DOHH2 (cell line): ENCODE results near the gene STT3B.

Source experiments
- H3F3A ChIP-seq: fragments of 200-600 bp; sonication (generic), shearing (Covaris generic); 2 replicates; pipeline ENCODE4 v1.6.0; 2016; ENCODE audit warnings: antibody characterized with exemption, mild to moderate bottlenecking; ENCODE audit not compliant: control insufficient read depth, insufficient read depth
- H3K27ac ChIP-seq: fragments of 200-600 bp; sonication (generic); 2 replicates; pipeline ENCODE4 v1.5.1; 2014; ENCODE audit warnings: low read depth, mild to moderate bottlenecking, low read length, moderate library complexity
- H3K27me3 ChIP-seq: fragments of 200-600 bp; sonication (generic); 2 replicates; pipeline ENCODE4 v1.6.1; 2014; ENCODE audit warnings: mild to moderate bottlenecking, low read length, mixed read lengths; ENCODE audit not compliant: control insufficient read depth
- H3K36me3 ChIP-seq: fragments of 200-600 bp; sonication (generic); 2 replicates; pipeline ENCODE4 v1.6.1; 2014; ENCODE audit warnings: mild to moderate bottlenecking, low read length, moderate library complexity, mixed read lengths; ENCODE audit not compliant: control insufficient read depth
- H3K4me1 ChIP-seq: fragments of 200-600 bp; sonication (generic); 2 replicates; pipeline ENCODE4 v1.6.1; 2014; ENCODE audit warnings: mild to moderate bottlenecking, low read length, mixed read lengths; ENCODE audit not compliant: control insufficient read depth
- H3K4me2 ChIP-seq: fragments of 200-600 bp; sonication (generic); 2 replicates; pipeline ENCODE4 v1.6.0; 2014; ENCODE audit warnings: mild to moderate bottlenecking, low read length, moderate library complexity
- H3K4me3 ChIP-seq: fragments of 200-600 bp; sonication (generic); 2 replicates; pipeline ENCODE4 v1.5.1; 2014; ENCODE audit warnings: mild to moderate bottlenecking, low read length, mixed read lengths
- H3K79me2 ChIP-seq: fragments of 200-600 bp; sonication (generic); 2 replicates; pipeline ENCODE4 v1.6.1; 2014; ENCODE audit warnings: mild to moderate bottlenecking, low read length, mixed read lengths; ENCODE audit not compliant: control insufficient read depth
- H3K9me2 ChIP-seq: fragments of 200-600 bp; sonication (generic); replicated peaks from 2 replicates; pipeline ENCODE4 v1.6.1; 2014; ENCODE audit warnings: mild to moderate bottlenecking, low read length, mixed read lengths; ENCODE audit not compliant: control insufficient read depth
- H3K9me3 ChIP-seq: fragments of 200-600 bp; sonication (generic); 2 replicates; pipeline ENCODE4 v1.6.1; 2014; ENCODE audit warnings: antibody characterized with exemption, low read length, mixed read lengths; ENCODE audit not compliant: control insufficient read depth, insufficient read depth
- H4K20me1 ChIP-seq: fragments of 200-600 bp; sonication (generic); 2 replicates; pipeline ENCODE4 v1.6.0; 2014; ENCODE audit warnings: low read depth, mild to moderate bottlenecking, antibody characterized with exemption, low read length, moderate library complexity; ENCODE audit not compliant: control insufficient read depth, insufficient read depth
- CTCF ChIP-seq: fragments of 200-600 bp; sonication (generic); IDR thresholded peaks from one replicate; pipeline ENCODE4 v1.5.1; 2014; ENCODE audit warnings: antibody characterized with exemption, mild to moderate bottlenecking, low read depth, low read length; ENCODE audit not compliant: poor library complexity, severe bottlenecking
- EZH2phosphoT487 ChIP-seq: fragments of 200-600 bp; sonication (generic); IDR thresholded peaks from 2 replicates; pipeline ENCODE4 v1.6.1; 2017; ENCODE audit warnings: borderline replicate concordance, mild to moderate bottlenecking, antibody characterized with exemption, low read length, moderate library complexity, mixed read lengths

Gene STT3B

GRCh38 chr3:31486865-31487533 is 45.7 kb upstream of the STT3B start:
- Histone ChIP-seq H3K79me2 (no peaks in the 10 kb centered on the region), H3K4me3 (no peak overlapping the region), H3K4me1 (no peaks in the 10 kb centered on the region), H3F3A (no peaks in the 10 kb centered on the region), H3K27ac (no peak overlapping the region), H3K9me2 (no peaks in the 10 kb centered on the region), H3K36me3 (no peaks in the 10 kb centered on the region), H3K4me2 (no peak overlapping the region), H3K9me3 (peaks cover 5% of the 10 kb centered on the region; the same call in 1 of the 2 replicates), H3K27me3 (no peaks in the 10 kb centered on the region), H4K20me1 (no peaks in the 10 kb centered on the region)
- TF ChIP-seq CTCF (no peak), EZH2phosphoT487 (no peak)

GRCh38 chr3:31488475-31489017 is 44.2 kb upstream of the STT3B start:
- peaks cover 16% of the 10 kb centered on the region; the same call in 1 of the 2 replicates for H3K9me3 ChIP-seq
- no peaks in the 10 kb centered on the region for H3K79me2 ChIP-seq
- H3K9me2 ChIP-seq = no peaks in the 10 kb centered on the region
- H3K4me3 ChIP-seq = no peak overlapping the region
- no peaks in the 10 kb centered on the region for H3K4me1 ChIP-seq
- H3K27ac ChIP-seq = no peak overlapping the region
- H3F3A ChIP-seq = no peaks in the 10 kb centered on the region
- no peak for TF ChIP-seq CTCF
- no peak for TF ChIP-seq EZH2phosphoT487
- H3K4me2 ChIP-seq = no peak overlapping the region
- no peaks in the 10 kb centered on the region for H3K36me3 ChIP-seq
- H3K27me3 ChIP-seq = no peaks in the 10 kb centered on the region
- no peaks in the 10 kb centered on the region for H4K20me1 ChIP-seq

GRCh38 chr3:31490502-31490901 is 42.2 kb upstream of the STT3B start:
- Histone ChIP-seq H3K36me3 (no peaks in the 10 kb centered on the region), H3K79me2 (no peaks in the 10 kb centered on the region), H3K27ac (no peak overlapping the region), H4K20me1 (no peaks in the 10 kb centered on the region), H3K9me3 (peaks cover 16% of the 10 kb centered on the region; the same call in 1 of the 2 replicates), H3K27me3 (no peaks in the 10 kb centered on the region), H3K4me1 (no peaks in the 10 kb centered on the region), H3K4me2 (no peak overlapping the region), H3K4me3 (no peak overlapping the region), H3F3A (no peaks in the 10 kb centered on the region), H3K9me2 (no peaks in the 10 kb centered on the region)
- TF ChIP-seq EZH2phosphoT487 (no peak), CTCF (no peak)
